Karpas-422 (cell line): ENCODE measurements around the gene DYNC1H1. TPM values are rescaled to one million over a fixed set of nuclear protein-coding genes. Genes with fewer than 3 reads are reported as not detected.
"Not testable (repeated sequence)": the region's sequence is repeated elsewhere in the genome, so short reads cannot be mapped to it uniquely, and the experiment has no call there.

ENCODE experiments used
- DNase-seq: peaks from one replicate; pipeline ENCODE4 v3.0.0-alpha.2; 2015
- H2AFZ ChIP-seq: fragments of 200-600 bp; sonication (generic); 2 replicates; pipeline ENCODE4 v1.6.1; 2014; ENCODE audit warnings: antibody characterized with exemption, low read length, mixed read lengths
- H3K27ac ChIP-seq: fragments of 200-600 bp; sonication (generic); 2 replicates; pipeline ENCODE4 v1.5.1; 2014; ENCODE audit warnings: mild to moderate bottlenecking, low read length, moderate library complexity
- H3K27me3 ChIP-seq: fragments of 200-600 bp; sonication (generic); 2 replicates; pipeline ENCODE4 v1.6.1; 2014; ENCODE audit warnings: low read length, mixed read lengths
- H3K36me3 ChIP-seq: fragments of 200-600 bp; sonication (generic); 2 replicates; pipeline ENCODE4 v1.6.1; 2014; ENCODE audit warnings: low read length, mixed read lengths; ENCODE audit not compliant: insufficient read depth
- H3K4me1 ChIP-seq: fragments of 200-600 bp; sonication (generic); 2 replicates; pipeline ENCODE4 v1.6.1; 2014; ENCODE audit warnings: mild to moderate bottlenecking, low read length, mixed read lengths
- H3K4me2 ChIP-seq: fragments of 200-600 bp; sonication (generic); 2 replicates; pipeline ENCODE4 v1.6.1; 2014; ENCODE audit warnings: low read length, low read depth, mild to moderate bottlenecking; ENCODE audit not compliant: poor library complexity, severe bottlenecking
- H3K4me3 ChIP-seq: fragments of 200-600 bp; sonication (generic); 2 replicates; pipeline ENCODE4 v1.5.1; 2014; ENCODE audit warnings: mild to moderate bottlenecking, antibody characterized with exemption, low read length, mixed read lengths
- H3K79me2 ChIP-seq: fragments of 200-600 bp; sonication (generic); 2 replicates; pipeline ENCODE4 v1.6.1; 2014; ENCODE audit warnings: mild to moderate bottlenecking, low read length, mixed read lengths
- H3K9ac ChIP-seq: fragments of 200-600 bp; sonication (generic); 2 replicates; pipeline ENCODE4 v1.6.0; 2014; ENCODE audit warnings: low read length
- H3K9me2 ChIP-seq: fragments of 200-600 bp; sonication (generic), shearing (Covaris generic); replicated peaks from 2 replicates; pipeline ENCODE4 v1.6.0; 2014; ENCODE audit warnings: mild to moderate bottlenecking, low read length, moderate library complexity; ENCODE audit not compliant: insufficient read depth
- H3K9me3 ChIP-seq: fragments of 300-700, 200-600 bp; sonication (generic); 2 replicates; pipeline ENCODE4 v1.6.1; 2014; ENCODE audit warnings: low read length, mixed read lengths
- H4K20me1 ChIP-seq: fragments of 200-600 bp; sonication (generic); 2 replicates; pipeline ENCODE4 v1.6.1; 2014; ENCODE audit warnings: mild to moderate bottlenecking, antibody characterized with exemption, low read length, low read depth; ENCODE audit not compliant: insufficient read depth
- total RNA-seq: library from RNA; depleted of rRNA; stranded (reverse); fragments of >200 nt; shearing (Covaris generic); gene quantifications from 2 replicates; pipeline ENCODE4 v1.2.3, GENCODE V29; 2014; ENCODE audit warnings: low replicate concordance

The DYNC1H1 gene
- total RNA-seq, 1 experiment from 2014 or later, result 240 TPM

DNA sequence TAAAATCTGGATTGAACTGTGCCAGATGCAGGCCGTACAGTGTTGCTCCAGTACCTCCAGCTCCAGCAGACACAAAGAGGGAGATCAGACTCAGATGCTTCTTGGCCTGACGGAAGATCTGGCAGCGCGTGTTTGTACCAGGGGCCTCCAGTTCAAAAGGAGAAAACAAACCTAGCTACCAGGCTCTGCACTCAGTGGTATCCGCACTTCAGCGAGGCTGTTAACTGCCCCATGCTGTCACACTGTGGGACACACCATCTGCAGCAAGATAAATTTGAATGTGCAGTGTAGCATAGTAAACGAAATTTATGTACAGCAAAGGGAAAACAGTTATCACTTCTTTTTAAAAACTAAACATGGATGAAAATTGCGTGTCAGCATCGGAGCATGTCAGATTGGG, 5.1 kb downstream of the DYNC1H1 start:
- H3K79me2 ChIP-seq, result peaks cover 99% of the 10 kb centered on the region
- peak overlapping the region; percentile 66 for H3K9ac ChIP-seq
- H3K4me2 ChIP-seq, result peak overlapping the region; percentile 69
- no peak overlapping the region for H2AFZ ChIP-seq
- peak; percentile 80 for DNase-seq
- peaks cover 5% of the 10 kb centered on the region; the same call in 1 of the 2 replicates for H4K20me1 ChIP-seq
- H3K9me2 ChIP-seq, result no peaks in the 10 kb centered on the region
- peak overlapping the region; percentile 85 for H3K27ac ChIP-seq
- peaks cover 18% of the 10 kb centered on the region; the same call in 1 of the 2 replicates for H3K36me3 ChIP-seq
- peaks cover 67% of the 10 kb centered on the region for H3K4me1 ChIP-seq
- no peaks in the 10 kb centered on the region for H3K9me3 ChIP-seq
- H3K27me3 ChIP-seq, result no peaks in the 10 kb centered on the region
- peak overlapping the region; percentile 39; the same call in 1 of the 2 replicates for H3K4me3 ChIP-seq

DNA sequence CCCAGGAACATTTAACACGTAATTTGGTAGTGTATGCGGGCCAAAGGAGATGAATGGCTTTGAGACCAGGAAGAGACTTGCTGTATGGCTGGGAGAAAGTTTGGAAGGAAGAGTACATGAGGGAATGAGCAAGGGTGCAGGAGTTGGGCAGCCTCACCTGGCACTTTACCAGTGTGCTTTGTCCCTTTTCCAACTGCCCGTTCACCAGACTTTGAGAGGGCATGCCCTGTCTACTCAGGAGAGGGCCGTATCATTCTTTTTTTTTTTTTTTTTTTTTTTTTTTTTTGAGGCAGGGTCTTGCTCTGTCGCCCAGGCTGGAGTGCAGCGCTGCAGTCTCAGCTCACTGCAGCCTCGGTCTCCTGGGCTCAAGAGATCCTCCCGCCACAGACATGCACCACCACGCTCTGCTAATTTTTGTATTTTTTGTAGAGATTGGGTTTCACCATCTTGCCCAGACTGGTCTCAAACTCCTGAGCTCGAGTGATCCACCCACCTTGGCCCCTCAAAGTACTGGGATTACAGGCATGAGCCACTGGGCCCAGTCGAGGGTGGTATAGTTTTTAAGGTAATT, 6.5 kb downstream of the DYNC1H1 start:
- Histone ChIP-seq H2AFZ (no peak overlapping the region), H3K9ac (peak overlapping the region; percentile 25; the same call in 1 of the 2 replicates), H3K36me3 (peaks cover 25% of the 10 kb centered on the region; the same call in 1 of the 2 replicates), H3K4me3 (peak overlapping the region; percentile 1; the same call in 1 of the 2 replicates), H4K20me1 (peaks cover 9% of the 10 kb centered on the region), H3K9me2 (no peaks in the 10 kb centered on the region), H3K9me3 (no peaks in the 10 kb centered on the region), H3K27ac (peak overlapping the region; percentile 64), H3K79me2 (peaks cover 96% of the 10 kb centered on the region), H3K4me2 (peak overlapping the region; percentile 34), H3K4me1 (peaks cover 65% of the 10 kb centered on the region), H3K27me3 (no peaks in the 10 kb centered on the region)
- DNase-seq, result peak; percentile 77

DNA sequence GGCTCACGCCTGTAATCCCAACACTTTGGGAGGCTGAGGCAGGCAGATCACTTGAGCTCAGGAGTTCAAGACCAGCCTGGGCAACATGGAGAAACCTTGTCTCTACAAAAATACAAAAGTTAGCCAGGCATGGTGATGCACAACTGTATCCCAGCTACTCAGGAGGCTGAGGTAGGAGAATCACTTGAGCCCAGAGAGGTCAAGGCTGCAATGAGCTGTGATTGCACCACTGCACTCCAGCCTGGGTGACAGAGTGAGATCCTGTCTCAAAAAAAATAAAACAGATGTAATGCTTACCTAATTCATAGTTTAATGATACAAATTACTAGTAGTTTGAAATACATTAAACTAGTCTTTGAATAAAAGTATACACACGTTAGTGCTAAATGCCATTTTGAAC, 7.1 kb downstream of the DYNC1H1 start:
- peaks cover 26% of the 10 kb centered on the region; the same call in 1 of the 2 replicates for H3K36me3 ChIP-seq
- peak overlapping the region; percentile 64 for H3K27ac ChIP-seq
- H3K4me2 ChIP-seq, result peak overlapping the region; percentile 34
- H3K27me3 ChIP-seq, H4K20me1 ChIP-seq, H3K9me2 ChIP-seq, DNase-seq, H2AFZ ChIP-seq, H3K9me3 ChIP-seq, H3K4me3 ChIP-seq: not testable (repeated sequence)
- H3K79me2 ChIP-seq, result peaks cover 91% of the 10 kb centered on the region
- peaks cover 59% of the 10 kb centered on the region for H3K4me1 ChIP-seq
- H3K9ac ChIP-seq, result peak overlapping the region; percentile 25; the same call in 1 of the 2 replicates

DNA sequence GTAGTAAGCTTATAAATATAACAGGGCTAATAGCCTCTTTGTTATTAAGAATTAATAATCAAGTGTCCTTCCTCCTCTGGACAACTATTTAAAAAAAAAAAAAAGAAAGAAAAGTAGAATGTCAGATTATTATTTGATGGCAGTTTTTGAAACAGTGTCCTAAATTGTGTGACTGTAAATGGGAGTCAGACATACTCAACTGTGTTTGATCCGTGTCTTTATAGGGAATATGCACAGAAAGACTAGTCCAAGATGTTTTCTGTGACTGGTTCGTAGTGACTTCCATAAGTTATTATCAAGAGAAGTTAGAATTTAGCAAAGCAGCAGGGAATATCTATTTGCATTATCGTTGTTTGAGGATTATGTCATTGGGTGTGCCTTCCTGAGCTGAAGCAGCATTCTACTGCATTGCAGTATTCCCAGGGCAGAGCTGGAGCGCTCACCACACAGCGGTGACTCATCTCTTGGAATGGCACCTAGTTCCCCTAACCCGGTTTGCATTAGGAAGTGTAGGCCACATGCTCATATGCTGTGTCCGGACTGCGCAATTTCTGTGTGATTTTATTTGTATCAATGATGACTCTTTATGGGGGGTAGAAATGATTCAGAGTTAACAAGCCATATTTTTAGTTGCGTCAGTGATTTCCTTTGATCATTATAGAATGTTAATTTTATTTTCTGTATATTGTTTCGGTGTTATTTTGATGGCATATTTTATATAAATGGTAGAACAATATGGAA, 7.9 kb downstream of the DYNC1H1 start:
- Histone ChIP-seq H3K4me2 (no peak overlapping the region), H3K79me2 (peaks cover 90% of the 10 kb centered on the region), H3K9me3 (no peaks in the 10 kb centered on the region), H3K36me3 (peaks cover 30% of the 10 kb centered on the region; the same call in 1 of the 2 replicates), H3K9ac (no peak overlapping the region), H3K9me2 (no peaks in the 10 kb centered on the region), H3K4me1 (peaks cover 51% of the 10 kb centered on the region), H3K4me3 (no peak overlapping the region), H3K27ac (peak overlapping the region; percentile 64), H2AFZ (no peak overlapping the region), H4K20me1 (peaks cover 9% of the 10 kb centered on the region), H3K27me3 (no peaks in the 10 kb centered on the region)
- DNase-seq, result no peak

DNA sequence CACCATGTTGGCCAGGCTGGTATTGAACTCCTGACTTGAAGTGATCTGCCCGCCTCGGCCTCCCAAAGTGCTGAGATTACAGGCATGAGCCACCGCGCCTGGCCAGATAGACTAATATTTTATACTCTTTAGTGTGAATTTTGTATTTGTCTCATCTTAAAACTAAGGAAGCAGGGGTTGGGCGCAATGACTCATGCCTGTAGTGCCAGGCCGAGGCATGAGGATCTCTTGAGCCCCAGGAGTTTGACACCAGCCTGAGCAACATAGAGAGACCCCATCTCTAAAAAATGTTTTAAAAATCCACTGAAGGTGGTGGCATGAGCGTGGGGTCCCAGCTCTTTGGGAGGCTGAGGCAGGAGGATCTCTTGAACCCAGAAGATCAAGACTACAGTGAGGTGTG, 9.0 kb downstream of the DYNC1H1 start:
- Histone ChIP-seq H2AFZ (no peak overlapping the region), H3K27ac (no peak overlapping the region), H4K20me1 (peaks cover 14% of the 10 kb centered on the region), H3K4me1 (peaks cover 40% of the 10 kb centered on the region), H3K79me2 (peaks cover 85% of the 10 kb centered on the region), H3K4me3 (no peak overlapping the region), H3K9me2 (no peaks in the 10 kb centered on the region), H3K27me3 (no peaks in the 10 kb centered on the region), H3K9me3 (no peaks in the 10 kb centered on the region), H3K36me3 (peaks cover 32% of the 10 kb centered on the region; the same call in 1 of the 2 replicates), H3K4me2 (no peak overlapping the region), H3K9ac (no peak overlapping the region)
- no peak for DNase-seq

DNA sequence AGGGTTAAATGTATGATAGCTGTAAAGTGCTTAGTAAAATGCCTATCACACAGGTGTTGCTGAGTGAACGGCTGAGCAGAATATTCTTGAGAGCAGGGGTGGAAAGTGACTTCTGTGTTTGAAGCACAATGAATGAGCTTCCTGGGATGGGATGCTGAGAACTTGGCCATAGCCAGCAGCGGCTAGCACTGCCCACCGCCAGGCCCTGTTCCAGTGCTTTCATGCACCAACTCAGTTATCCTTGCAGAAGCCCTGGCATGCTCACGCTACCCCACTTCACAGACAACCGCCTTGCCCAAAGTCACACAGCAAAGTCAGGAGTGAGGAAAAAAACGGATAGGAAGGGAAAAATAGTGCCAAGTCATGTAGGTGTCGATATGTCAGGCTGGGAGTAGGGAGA, 10.9 kb downstream of the DYNC1H1 start:
- Histone ChIP-seq H3K36me3 (peaks cover 51% of the 10 kb centered on the region; the same call in 1 of the 2 replicates), H3K4me3 (no peak overlapping the region), H3K27me3 (no peaks in the 10 kb centered on the region), H3K4me1 (peaks cover 22% of the 10 kb centered on the region), H3K4me2 (no peak overlapping the region), H2AFZ (no peak overlapping the region), H3K27ac (no peak overlapping the region), H3K9me2 (no peaks in the 10 kb centered on the region), H3K9ac (no peak overlapping the region), H3K79me2 (peaks cover 66% of the 10 kb centered on the region), H4K20me1 (peaks cover 17% of the 10 kb centered on the region), H3K9me3 (no peaks in the 10 kb centered on the region)
- no peak for DNase-seq

DNA sequence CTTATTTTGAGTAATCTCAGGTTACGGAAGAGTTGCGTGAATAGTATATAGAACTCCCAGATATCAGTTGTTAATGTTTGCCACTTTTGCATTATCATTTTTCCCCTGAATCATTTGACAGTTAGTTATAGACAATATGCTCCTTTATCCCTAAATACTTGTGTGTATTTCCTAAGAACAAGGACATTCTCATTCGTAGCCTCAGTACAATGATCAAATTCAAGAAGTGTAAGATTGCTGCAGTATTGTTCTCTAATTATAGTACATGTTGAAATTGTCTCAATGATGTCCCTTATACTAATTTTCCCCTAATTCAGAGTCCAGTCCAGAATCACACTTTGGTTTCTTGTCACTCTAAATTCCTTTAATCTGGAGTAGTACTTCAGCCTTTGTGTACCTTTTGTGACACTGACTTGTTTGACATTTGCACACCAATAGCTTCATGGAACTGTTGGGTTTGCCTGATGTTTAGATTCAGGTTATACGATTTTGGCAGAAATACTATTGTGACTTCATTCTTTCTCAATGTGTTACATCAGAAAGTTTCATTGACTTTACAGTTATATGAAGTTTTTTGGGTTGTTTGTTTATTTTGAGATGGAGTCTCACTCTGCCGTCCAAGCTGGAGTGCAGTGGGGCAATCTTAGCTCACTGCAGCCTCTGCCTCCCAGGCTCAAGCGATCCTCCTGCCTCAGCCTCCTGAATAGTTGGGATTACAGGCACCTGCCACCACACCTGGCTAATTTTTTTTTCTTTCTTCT, 13.1 kb downstream of the DYNC1H1 start:
- Histone ChIP-seq H3K9me3 (no peaks in the 10 kb centered on the region), H3K4me3 (no peak overlapping the region), H3K27ac (no peak overlapping the region), H3K9ac (no peak overlapping the region), H3K36me3 (peaks cover 57% of the 10 kb centered on the region), H3K4me1 (no peaks in the 10 kb centered on the region), H3K9me2 (no peaks in the 10 kb centered on the region), H2AFZ (no peak overlapping the region), H3K4me2 (no peak overlapping the region), H3K79me2 (peaks cover 50% of the 10 kb centered on the region), H3K27me3 (no peaks in the 10 kb centered on the region), H4K20me1 (peaks cover 17% of the 10 kb centered on the region)
- no peak for DNase-seq

DNA sequence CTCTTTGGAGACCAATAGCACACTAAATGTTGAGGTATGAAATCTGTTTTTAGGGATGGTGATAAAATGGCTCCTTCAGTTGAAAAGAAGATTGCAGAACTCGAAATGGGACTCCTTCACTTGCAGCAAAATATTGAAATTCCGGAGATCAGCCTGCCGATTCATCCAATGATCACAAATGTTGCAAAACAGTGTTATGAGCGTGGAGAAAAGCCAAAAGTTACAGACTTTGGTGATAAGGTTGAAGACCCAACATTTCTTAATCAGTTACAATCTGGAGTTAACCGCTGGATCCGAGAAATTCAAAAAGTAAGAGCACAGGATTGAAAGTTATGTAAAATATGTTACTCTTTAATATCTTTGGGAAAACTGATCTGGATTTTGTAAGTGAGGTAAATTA, 15.3 kb downstream of the DYNC1H1 start:
- Histone ChIP-seq H3K9ac (no peak overlapping the region), H4K20me1 (peaks cover 16% of the 10 kb centered on the region), H3K79me2 (peaks cover 37% of the 10 kb centered on the region), H3K27me3 (no peaks in the 10 kb centered on the region), H3K9me2 (no peaks in the 10 kb centered on the region), H3K9me3 (no peaks in the 10 kb centered on the region), H3K4me1 (no peaks in the 10 kb centered on the region), H3K4me2 (no peak overlapping the region), H3K36me3 (peaks cover 73% of the 10 kb centered on the region), H3K4me3 (no peak overlapping the region), H3K27ac (no peak overlapping the region), H2AFZ (no peak overlapping the region)
- no peak for DNase-seq
